ENCODE data around the gene PRMT5.
A peak's percentile ranks its signal among the peaks of the same experiment; 100 is the strongest.

PRMT5 gene

DNA sequence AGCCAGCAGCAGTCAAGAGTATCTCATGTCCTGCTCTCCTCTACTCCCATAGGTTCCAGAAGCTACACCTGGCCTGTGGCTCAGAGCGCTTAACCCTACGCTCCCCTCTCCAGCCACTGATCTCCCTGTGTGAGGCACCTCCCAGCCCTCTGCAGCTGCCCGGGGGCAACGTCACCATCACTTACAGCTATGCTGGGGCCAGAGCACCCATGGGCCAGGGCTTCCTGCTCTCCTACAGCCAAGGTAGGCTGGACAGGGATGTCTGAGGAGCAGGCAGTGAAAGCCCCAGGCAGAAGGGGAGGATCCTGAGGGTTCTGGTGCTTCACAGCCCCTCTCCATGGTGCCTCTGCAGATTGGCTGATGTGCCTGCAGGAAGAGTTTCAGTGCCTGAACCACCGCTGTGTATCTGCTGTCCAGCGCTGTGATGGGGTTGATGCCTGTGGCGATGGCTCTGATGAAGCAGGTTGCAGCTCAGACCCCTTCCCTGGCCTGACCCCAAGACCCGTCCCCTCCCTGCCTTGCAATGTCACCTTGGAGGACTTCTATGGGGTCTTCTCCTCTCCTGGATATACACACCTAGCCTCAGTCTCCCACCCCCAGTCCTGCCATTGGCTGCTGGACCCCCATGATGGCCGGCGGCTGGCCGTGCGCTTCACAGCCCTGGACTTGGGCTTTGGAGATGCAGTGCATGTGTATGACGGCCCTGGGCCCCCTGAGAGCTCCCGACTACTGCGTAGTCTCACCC lies 54.0 kb downstream of the PRMT5 start:
- DNase-seq, result no peak

DNA sequence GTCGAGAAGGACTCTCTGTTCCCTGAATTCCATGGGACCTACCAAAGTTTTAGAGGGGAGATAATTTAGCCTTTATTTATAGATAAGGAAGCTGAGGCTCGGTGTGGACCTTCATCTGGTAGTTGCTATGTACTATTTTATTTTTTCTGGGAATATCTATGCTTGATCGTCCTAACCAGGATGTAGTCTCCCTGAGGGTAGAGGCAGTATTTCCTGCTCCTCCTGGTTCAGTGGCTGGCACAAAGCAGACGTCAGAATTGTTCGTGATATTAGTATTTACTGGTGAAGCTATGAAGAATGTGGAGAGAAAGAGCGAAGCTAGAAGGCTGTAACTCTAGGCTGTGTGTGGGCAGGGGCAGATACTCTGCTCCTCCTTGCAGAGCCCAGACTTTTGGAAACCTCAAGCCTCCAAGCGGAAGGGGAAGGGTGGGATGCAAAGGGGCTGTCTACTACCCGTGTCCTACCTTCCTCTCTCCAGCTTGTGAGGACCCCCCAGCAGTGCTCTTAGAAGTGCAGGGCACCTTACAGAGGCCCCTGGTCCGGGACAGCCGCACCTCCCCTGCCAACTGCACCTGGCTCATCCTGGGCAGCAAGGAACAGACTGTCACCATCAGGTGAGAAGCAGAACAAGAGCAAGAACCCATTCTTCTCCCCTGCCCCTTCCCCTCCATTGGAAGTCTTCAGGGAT lies 56.2 kb downstream of the PRMT5 start:
- DNase-seq, result no peak

GRCh38 chr14:22872033-22872832 lies 56.9 kb downstream of the PRMT5 start:
- peak; percentile 79 for DNase-seq

GRCh38 chr14:22871224-22872032 lies 57.7 kb downstream of the PRMT5 start, which contains the start of gene LRP10:
Gene LRP10 (plus strand): TSS chr14:22871740. CDS start chr14:22872304, 564 bp downstream.
- peak; percentile 83 for DNase-seq

- DNase-seq, result no peak
Measured at GRCh38 chr14:22870811-22871223, 58.4 kb downstream of the PRMT5 start.
